22Rv1 (cell line): Measurements from ENCODE around the gene EPPIN.

Source experiments
- CTCF ChIP-seq: fragments of 450-650 bp; IDR thresholded peaks from 2 replicates; pipeline ENCODE4 v1.5.1; 2017; ENCODE audit warnings: mild to moderate bottlenecking
- ZFX ChIP-seq: fragments of 450-650 bp; IDR thresholded peaks from 2 replicates; pipeline ENCODE4 v1.6.1; 2017; ENCODE audit warnings: antibody characterized with exemption, borderline replicate concordance

GRCh38 chr20:45515147-45515913, 31.9 kb downstream of the EPPIN start, which contains the start of gene SPINT3:
- TF ChIP-seq CTCF = no peak
- no peak for TF ChIP-seq ZFX
